Transverse colon (tissue), 3 donors: ENCODE data around the gene MZT2A.
"Not testable (repeated sequence)": the region's sequence is repeated elsewhere in the genome, so short reads cannot be mapped to it uniquely, and the experiment has no call there.

Experiments used
- CTCF ChIP-seq, 5 experiments: fragments of 200-600 bp in 3 of 5; fragments of 450-650 bp in 2 of 5; sonication (generic) in 3 of 5; IDR thresholded peaks; 1 replicate in 2 of 5; 2 replicates in 3 of 5; pipeline ENCODE4 v1.5.1; 2016 to 2017; ENCODE audit warnings: antibody characterized with exemption in 5 of 5, inconsistent platforms in 3 of 5, mild to moderate bottlenecking in 2 of 5, moderate library complexity in 1 of 5
- EP300 ChIP-seq: sonication (generic); formaldehyde crosslinking; IDR thresholded peaks from one replicate; pipeline ENCODE4 v1.6.1; 2017; ENCODE audit warnings: antibody characterized with exemption, low read depth
- POLR2A ChIP-seq: fragments of 450-650 bp; IDR thresholded peaks from one replicate; pipeline ENCODE4 v1.6.1; 2016; ENCODE audit warnings: antibody characterized with exemption, mild to moderate bottlenecking, moderate library complexity

- not testable (repeated sequence) for TF ChIP-seq CTCF (IDR thresholded peaks at IDR 0.05); EP300; POLR2A
These were observed 6.2 kb upstream of the MZT2A start for GRCh38 chr2:131498321-131498973.
